Measurements from ENCODE around the gene MRPS2. TPM values are rescaled to one million over a fixed set of nuclear protein-coding genes. Genes with fewer than 3 reads are reported as not detected.

Gene MRPS2
- total RNA-seq, 1 experiment from 2014 or later, result 21.3 TPM

GRCh38 chr9:135551031-135551430, 50.5 kb downstream of the MRPS2 start:
- no peaks in the 10 kb centered on the region for H3K9me3 ChIP-seq (replicated peaks)
- H3K4me1 ChIP-seq (replicated peaks), result peaks cover 15% of the 10 kb centered on the region
- no peaks in the 10 kb centered on the region for H3K36me3 ChIP-seq
- no peak for DNase-seq (ENCODE audit: low read depth in 1 of 2, low spot score in 2 of 2)
- H3K27ac ChIP-seq, result no peak overlapping the region
- no peak overlapping the region for H3K4me3 ChIP-seq
- no peaks in the 10 kb centered on the region for H3K27me3 ChIP-seq (replicated peaks)

- Histone ChIP-seq H3K4me1 (replicated peaks) (peaks cover 15% of the 10 kb centered on the region), H3K27me3 (replicated peaks) (no peaks in the 10 kb centered on the region), H3K4me3 (no peak overlapping the region), H3K27ac (no peak overlapping the region), H3K36me3 (no peaks in the 10 kb centered on the region), H3K9me3 (replicated peaks) (no peaks in the 10 kb centered on the region)
- DNase-seq (ENCODE audit: low read depth in 1 of 2, low spot score in 2 of 2), result no peak
Measured at GRCh38 chr9:135551456-135551855, 51.0 kb downstream of the MRPS2 start.

- no peaks in the 10 kb centered on the region for H3K9me3 ChIP-seq (replicated peaks)
- H3K27me3 ChIP-seq (replicated peaks), result no peaks in the 10 kb centered on the region
- DNase-seq (ENCODE audit: low read depth in 1 of 2, low spot score in 2 of 2), result no peak
- no peak overlapping the region for H3K27ac ChIP-seq
- peaks cover 15% of the 10 kb centered on the region for H3K4me1 ChIP-seq (replicated peaks)
- H3K4me3 ChIP-seq, result no peak overlapping the region
- H3K36me3 ChIP-seq, result no peaks in the 10 kb centered on the region
Measured at GRCh38 chr9:135552021-135552697, 51.7 kb downstream of the MRPS2 start.

- no peak for DNase-seq (ENCODE audit: low read depth in 1 of 2, low spot score in 2 of 2)
- H3K36me3 ChIP-seq, result no peaks in the 10 kb centered on the region
- H3K4me3 ChIP-seq, result no peak overlapping the region
- H3K27me3 ChIP-seq (replicated peaks), result no peaks in the 10 kb centered on the region
- no peak overlapping the region for H3K27ac ChIP-seq
- H3K4me1 ChIP-seq (replicated peaks), result peaks cover 15% of the 10 kb centered on the region
- H3K9me3 ChIP-seq (replicated peaks), result no peaks in the 10 kb centered on the region
Measured at GRCh38 chr9:135552698-135553171, 52.3 kb downstream of the MRPS2 start.

Other genes with a start within 250 kb of the MRPS2 start
- gene PPP1R26, start 20.9 kb upstream of the MRPS2 start, total RNA-seq (2014; rRNA removed; shearing (Covaris generic)), result 11.0 and 16.8 TPM in 2 replicates
- not detected in 2 replicates for gene LCN1, start 20.8 kb downstream of the MRPS2 start, total RNA-seq (2014; rRNA removed; shearing (Covaris generic))
- gene OBP2A, start 45.4 kb downstream of the MRPS2 start, total RNA-seq (2014; rRNA removed; shearing (Covaris generic)), result not detected in 2 replicates
- gene PAEP, start 61.1 kb downstream of the MRPS2 start, total RNA-seq (2014; rRNA removed; shearing (Covaris generic)), result not detected in 2 replicates
- gene GLT6D1, start 138.9 kb downstream of the MRPS2 start, total RNA-seq (2014; rRNA removed; shearing (Covaris generic)), result not detected in 2 replicates
- not detected in 2 replicates for gene LCN9, start 162.6 kb downstream of the MRPS2 start, total RNA-seq (2014; rRNA removed; shearing (Covaris generic))
- gene SOHLH1, start 198.8 kb downstream of the MRPS2 start, total RNA-seq (2014; rRNA removed; shearing (Covaris generic)), result not detected in 2 replicates
- gene KCNT1, start 201.5 kb downstream of the MRPS2 start, total RNA-seq (2014; rRNA removed; shearing (Covaris generic)), result not detected in 2 replicates